Stimulated activated CD8-positive, alpha-beta memory T cell treated with anti-CD3 and anti-CD28 coated beads, Interleukin-12 subunit alpha, Interleukin-12 subunit beta, amount 100 ng/mL, for 24 hours (primary cell): ENCODE results near the gene AGAP3.

ENCODE experiments used
- DNase-seq: peaks from one replicate; pipeline ENCODE4 v3.0.0-alpha.2; 2020; ENCODE audit errors: extremely low read depth

AGAP3 gene

GRCh38 chr7:151152643-151153513 lies 66.6 kb downstream of the AGAP3 start:
- DNase-seq = no peak

GRCh38 chr7:151157645-151158329 lies 71.5 kb downstream of the AGAP3 start:
- DNase-seq = no peak

- no peak for DNase-seq
These were observed 75.5 kb downstream of the AGAP3 start for GRCh38 chr7:151161757-151162156.

- DNase-seq = no peak
These were observed 80.4 kb downstream of the AGAP3 start for GRCh38 chr7:151166629-151167196.

- DNase-seq = no peak
These were observed 81.1 kb downstream of the AGAP3 start, which contains the start of gene GBX1 for GRCh38 chr7:151167197-151167961. TSS of gene GBX1 (minus strand) at chr7:151167694. CDS start at chr7:151167548, 146 bp downstream.

GRCh38 chr7:151168003-151168786 lies 81.9 kb downstream of the AGAP3 start:
- no peak for DNase-seq

- no peak for DNase-seq
These were observed 82.5 kb downstream of the AGAP3 start for GRCh38 chr7:151168787-151169162.

GRCh38 chr7:151172273-151173141 lies 86.2 kb downstream of the AGAP3 start:
- peak; percentile 39 for DNase-seq

- DNase-seq = no peak
These were observed 87.3 kb downstream of the AGAP3 start for GRCh38 chr7:151173386-151174245.

- DNase-seq = no peak
These were observed 88.2 kb downstream of the AGAP3 start for GRCh38 chr7:151174246-151175046.

- no peak for DNase-seq
These were observed 88.9 kb downstream of the AGAP3 start for GRCh38 chr7:151175047-151175792.

- DNase-seq = no peak
These were observed 89.6 kb downstream of the AGAP3 start for GRCh38 chr7:151175793-151176311.

GRCh38 chr7:151176401-151176800 lies 90.1 kb downstream of the AGAP3 start:
- no peak for DNase-seq

- no peak for DNase-seq
These were observed 91.0 kb downstream of the AGAP3 start for GRCh38 chr7:151177310-151177709.

GRCh38 chr7:151178236-151178635 lies 92.0 kb downstream of the AGAP3 start:
- no peak for DNase-seq

GRCh38 chr7:151178831-151179230 lies 92.6 kb downstream of the AGAP3 start:
- no peak for DNase-seq

- no peak for DNase-seq
These were observed 93.1 kb downstream of the AGAP3 start for GRCh38 chr7:151179287-151179860.
